ENCODE measurements around the gene OCSTAMP. TPM values are rescaled to one million over a fixed set of nuclear protein-coding genes. Genes with fewer than 3 reads are reported as not detected.

Gene OCSTAMP
- total and polyA plus RNA-seq, 10 of the 15 experiments (the other 5 are each of a cell fraction or from before 2014, with no cell fraction given) = 0.09 to 0.46 (median 0.22) TPM; not detected in 2

GRCh38 chr20:46594725-46595124, 44.3 kb upstream of the OCSTAMP start:
- DNase-seq (ENCODE audit: low read depth, low spot score) (no peak), ATAC-seq (no peak), FAIRE-seq (no peak)
- Histone ChIP-seq H3K4me1 (ENCODE audit: control insufficient read depth, insufficient read depth, low read length) (no peaks in the 10 kb centered on the region), H2AFZ (ENCODE audit: control insufficient read depth, low read depth, low read length) (no peak overlapping the region), H3K27ac (ENCODE audit: control insufficient read depth, insufficient read depth) (no peak overlapping the region), H3K27me3 (replicated peaks in 1 of 2; ENCODE audit: control insufficient read depth in 2 of 2, insufficient read depth in 2 of 2, low read length in 1 of 2) (peaks cover 0 to 2% of the 10 kb centered on the region in 2 experiments; a peak in 1 of 4 replicates), H3K4me2 (ENCODE audit: control insufficient read depth, insufficient read depth) (no peak overlapping the region), H4K20me1 (ENCODE audit: control insufficient read depth, insufficient read depth) (no peaks in the 10 kb centered on the region), H3K79me2 (ENCODE audit: control insufficient read depth, insufficient read depth, low read length) (no peaks in the 10 kb centered on the region), H3K36me3 (ENCODE audit: control insufficient read depth in 2 of 2, insufficient read depth in 2 of 2, low read length in 1 of 2) (no peaks in the 10 kb centered on the region), H3K9me3 (replicated peaks; ENCODE audit: control insufficient read depth, insufficient read depth, low read length) (no peaks in the 10 kb centered on the region), H3K9ac (ENCODE audit: control insufficient read depth, insufficient read depth, low read length) (no peak overlapping the region), H3K4me3 (no peak overlapping the region)
- intact Hi-C loops (cut with micrococcal nuclease; ENCODE audit: unreplicated experiment) = no loop called here
- CTCF ChIA-PET = interaction anchor here (0.7 kb wide), 1 partner anchor 172 kb away, joined by 3 read pairs; no protein-coding TSS in a partner anchor
- SMC1A ChIA-PET (ENCODE audit: uncharacterized antibody, unreplicated experiment) = no interaction called here
- TF ChIP-seq POLR2A (IDR thresholded peaks at IDR 0.05; ENCODE audit: low read depth, low read length) (no peak), ZBTB11 (CRISPR knock-in tag; IDR thresholded peaks at IDR 0.05) (no peak), TARDBP (IDR thresholded peaks at IDR 0.05; ENCODE audit: borderline replicate concordance) (no peak), CREM (IDR thresholded peaks at IDR 0.05; ENCODE audit: low read depth) (no peak), HDGF (IDR thresholded peaks at IDR 0.05) (no peak), ETV6 (conservative IDR thresholded peaks at IDR 0.05 in 1 of 2, IDR thresholded peaks at IDR 0.05 in 1 of 2; ENCODE audit: borderline replicate concordance in 1 of 2, low read depth in 1 of 2) (no peak), ZBED1 (IDR thresholded peaks at IDR 0.05; ENCODE audit: borderline replicate concordance) (no peak)
- WGBS (ENCODE audit: insufficient coverage, insufficient replicate concordance, low lambda C conversion rate, missing lambda C conversion rate) = 22% methylated on average over 2 of the region's 2 CpGs
- BruUV-seq (replicated peaks) = no TSS peak
- in situ Hi-C loops (cut with MboI) = no loop called here
- RAD21 ChIA-PET (ENCODE audit: unreplicated experiment) = no interaction called here
- POLR2A ChIA-PET = interaction anchor here (0.6 kb wide), 1 partner anchor 488 kb away, joined by 3 read pairs; no protein-coding TSS in a partner anchor
